ENCODE measurements around the gene CSTF3. TPM values are rescaled to one million over a fixed set of nuclear protein-coding genes. Genes with fewer than 3 reads are reported as not detected.
"Not testable (repeated sequence)": the region's sequence is repeated elsewhere in the genome, so short reads cannot be mapped to it uniquely, and the experiment has no call there.

The CSTF3 gene
- polyA plus RNA-seq, 2 donors, result 14.8 to 30.4 TPM

DNA sequence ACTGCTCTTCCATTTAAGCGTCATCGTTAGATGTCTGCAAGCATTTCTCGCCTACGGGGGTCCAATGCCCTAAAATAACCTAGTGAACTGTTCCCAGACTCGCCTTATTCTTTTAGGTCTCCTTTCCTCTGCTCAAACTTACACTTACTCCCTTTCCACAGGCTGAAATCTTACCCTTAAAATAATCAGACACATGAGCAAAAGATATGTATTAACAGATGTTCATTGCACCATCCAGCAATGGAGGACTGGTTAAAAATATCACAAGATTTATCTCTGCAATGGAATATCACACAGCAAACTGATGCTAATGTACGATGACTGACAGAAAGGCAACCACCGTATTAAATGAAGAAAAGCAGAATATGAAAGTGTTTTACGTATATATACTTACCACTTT, 1.6 kb upstream of the CSTF3 start:
- peaks cover 2% of the 10 kb centered on the region in 2 donors for H3K4me1 ChIP-seq (ENCODE audit: control insufficient read depth in 2 of 2, insufficient read depth in 2 of 2, low read length in 1 of 2)
- no peaks in the 10 kb centered on the region for H3K9me3 ChIP-seq (ENCODE audit: control insufficient read depth in 2 of 2, insufficient read depth in 1 of 2, low read depth in 1 of 2, low read length in 1 of 2)
- WGBS, 2 donors, result 97 to 98% methylated on average over 8 of the region's 8 CpGs
- no peak overlapping the region for H3K27ac ChIP-seq (ENCODE audit: low read depth in 2 of 2, low read length in 1 of 2)
- H3K27me3 ChIP-seq (ENCODE audit: control insufficient read depth in 1 of 2, insufficient read depth in 2 of 2, low read length in 2 of 2), result no peaks in the 10 kb centered on the region
- no peak overlapping the region for H3K4me3 ChIP-seq (ENCODE audit: low read depth in 1 of 2, low read length in 2 of 2)
- no peaks in the 10 kb centered on the region for H3K36me3 ChIP-seq (ENCODE audit: control insufficient read depth in 2 of 2, insufficient read depth in 2 of 2, low read length in 1 of 2)

DNA sequence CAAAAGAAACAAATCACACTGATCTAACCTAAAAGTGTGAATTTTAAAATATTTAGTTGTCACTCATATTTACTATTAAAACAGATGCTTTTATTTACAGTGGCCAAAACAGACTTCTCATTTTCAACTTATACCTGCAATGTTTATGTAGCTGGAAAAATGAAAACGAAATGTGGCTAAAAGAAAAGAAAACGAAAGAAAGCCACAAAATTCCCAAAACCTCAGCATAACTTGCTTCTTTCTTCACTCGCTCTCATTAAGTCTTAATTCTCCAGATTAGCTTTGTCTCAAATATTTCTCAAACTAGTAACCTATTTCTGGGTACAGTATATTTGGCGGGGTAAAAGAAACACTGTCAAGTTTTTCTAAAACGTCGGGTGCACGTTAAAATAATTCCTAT, 693 bp downstream of the CSTF3 start:
- H3K27me3 ChIP-seq (ENCODE audit: control insufficient read depth in 1 of 2, insufficient read depth in 2 of 2, low read length in 2 of 2), result no peaks in the 10 kb centered on the region
- WGBS, 2 donors, result 0% methylated on average over 7 of the region's 7 CpGs
- H3K9me3 ChIP-seq (ENCODE audit: control insufficient read depth in 2 of 2, insufficient read depth in 1 of 2, low read depth in 1 of 2, low read length in 1 of 2), result no peaks in the 10 kb centered on the region
- peak overlapping the region; percentile 64 to 96 for H3K4me3 ChIP-seq (ENCODE audit: low read depth in 1 of 2, low read length in 2 of 2)
- H3K36me3 ChIP-seq (ENCODE audit: control insufficient read depth in 2 of 2, insufficient read depth in 2 of 2, low read length in 1 of 2), result no peaks in the 10 kb centered on the region
- peak overlapping the region in 1 of 2 donors; percentile 38 for H3K27ac ChIP-seq (ENCODE audit: low read depth in 2 of 2, low read length in 1 of 2)
- peaks cover 2% of the 10 kb centered on the region in 2 donors for H3K4me1 ChIP-seq (ENCODE audit: control insufficient read depth in 2 of 2, insufficient read depth in 2 of 2, low read length in 1 of 2)

DNA sequence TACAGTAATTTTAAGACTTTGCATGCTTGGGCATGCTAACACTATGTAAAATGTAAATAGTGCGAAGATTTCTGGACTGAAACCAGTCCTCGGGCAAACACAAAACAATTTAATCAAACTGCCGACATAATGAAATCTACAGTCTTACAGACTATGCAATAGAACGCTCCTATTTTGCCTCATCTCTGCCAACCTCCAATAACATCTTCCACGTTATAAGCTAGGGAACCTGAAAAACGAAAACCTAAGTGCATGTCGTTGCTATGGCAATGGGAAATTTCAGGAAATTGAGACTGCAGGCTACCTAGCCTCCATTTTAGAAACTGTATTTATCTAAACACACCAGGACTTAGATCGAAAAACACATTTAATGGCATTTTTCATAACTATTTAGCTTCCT, 1.1 kb downstream of the CSTF3 start:
- 6 to 7% methylated on average over 8 of the region's 8 CpGs for WGBS, 2 donors
- H3K27me3 ChIP-seq (ENCODE audit: control insufficient read depth in 1 of 2, insufficient read depth in 2 of 2, low read length in 2 of 2), result no peaks in the 10 kb centered on the region
- H3K4me1 ChIP-seq (ENCODE audit: control insufficient read depth in 2 of 2, insufficient read depth in 2 of 2, low read length in 1 of 2), result peaks cover 2% of the 10 kb centered on the region in 2 donors
- no peaks in the 10 kb centered on the region for H3K9me3 ChIP-seq (ENCODE audit: control insufficient read depth in 2 of 2, insufficient read depth in 1 of 2, low read depth in 1 of 2, low read length in 1 of 2)
- peak overlapping the region; percentile 24 to 96 for H3K4me3 ChIP-seq (ENCODE audit: low read depth in 1 of 2, low read length in 2 of 2)
- peak overlapping the region in 1 of 2 donors; percentile 1 for H3K27ac ChIP-seq (ENCODE audit: low read depth in 2 of 2, low read length in 1 of 2)
- no peaks in the 10 kb centered on the region for H3K36me3 ChIP-seq (ENCODE audit: control insufficient read depth in 2 of 2, insufficient read depth in 2 of 2, low read length in 1 of 2)

DNA sequence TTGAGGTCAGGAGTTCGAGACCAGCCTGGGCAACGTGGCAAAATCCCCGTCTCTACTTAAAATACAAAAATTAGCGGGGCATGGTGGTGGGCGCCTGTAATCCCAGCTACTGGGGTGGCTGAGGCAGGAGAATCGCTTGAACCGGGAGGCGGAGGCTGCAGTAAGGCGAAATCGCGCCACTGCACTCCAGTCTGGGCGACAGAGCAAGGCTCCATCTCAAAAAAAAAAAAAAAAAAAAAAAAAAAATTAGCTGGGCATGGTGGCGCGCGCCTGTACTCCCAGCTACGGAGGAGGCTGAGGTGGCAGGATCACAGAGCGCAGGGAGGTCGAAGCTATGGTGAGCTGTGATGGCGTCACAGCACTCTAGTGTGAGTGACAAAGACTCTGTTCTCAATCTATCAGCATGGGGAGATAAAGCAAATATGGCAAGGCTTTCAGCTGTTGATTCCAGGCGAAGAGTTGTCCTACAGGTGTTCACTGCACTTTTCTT, 1.9 kb downstream of the CSTF3 start:
- H3K36me3 ChIP-seq (ENCODE audit: control insufficient read depth in 2 of 2, insufficient read depth in 2 of 2, low read length in 1 of 2); H3K27ac ChIP-seq (ENCODE audit: low read depth in 2 of 2, low read length in 1 of 2); H3K4me1 ChIP-seq (ENCODE audit: control insufficient read depth in 2 of 2, insufficient read depth in 2 of 2, low read length in 1 of 2); H3K27me3 ChIP-seq (ENCODE audit: control insufficient read depth in 1 of 2, insufficient read depth in 2 of 2, low read length in 2 of 2); H3K9me3 ChIP-seq (ENCODE audit: control insufficient read depth in 2 of 2, insufficient read depth in 1 of 2, low read depth in 1 of 2, low read length in 1 of 2): not testable (repeated sequence)
- H3K4me3 ChIP-seq (ENCODE audit: low read depth in 1 of 2, low read length in 2 of 2), result peak overlapping the region in 1 of 2 donors; percentile 96
- 92% methylated on average over 20 of the region's 20 CpGs for WGBS, 2 donors

DNA sequence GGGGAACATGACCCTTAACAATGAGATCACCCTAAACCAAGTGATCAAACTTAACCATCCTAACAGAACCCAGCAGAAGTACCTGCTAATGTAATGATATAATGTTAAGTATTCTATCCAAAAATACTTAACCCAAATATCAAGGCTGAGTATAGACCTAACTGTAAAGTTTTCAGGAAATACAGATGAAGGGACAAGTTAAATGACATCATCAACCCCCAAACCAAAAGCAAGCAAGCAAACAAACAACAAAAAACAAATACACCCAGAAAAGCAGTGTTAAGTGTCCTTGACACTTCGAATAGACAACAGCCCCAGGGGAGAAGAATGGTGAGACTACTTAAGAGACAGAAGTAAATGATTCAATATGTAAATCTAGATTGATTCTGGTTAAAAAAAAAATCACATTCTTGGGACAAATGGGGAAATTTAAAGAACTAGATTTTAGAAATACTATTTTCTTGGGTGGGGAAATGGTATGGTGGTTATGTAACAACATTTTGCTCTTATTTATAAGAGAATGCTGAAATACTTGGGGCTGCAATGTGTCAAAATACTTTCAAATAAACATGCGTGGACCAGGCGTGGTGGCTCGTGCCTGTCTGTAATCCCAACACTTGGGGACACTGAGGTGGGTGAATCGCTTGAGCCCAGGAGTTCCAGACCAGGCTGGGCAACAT, 2.5 kb downstream of the CSTF3 start:
- Histone ChIP-seq H3K36me3 (ENCODE audit: control insufficient read depth in 2 of 2, insufficient read depth in 2 of 2, low read length in 1 of 2) (no peaks in the 10 kb centered on the region), H3K9me3 (ENCODE audit: control insufficient read depth in 2 of 2, insufficient read depth in 1 of 2, low read depth in 1 of 2, low read length in 1 of 2) (no peaks in the 10 kb centered on the region), H3K27me3 (ENCODE audit: control insufficient read depth in 1 of 2, insufficient read depth in 2 of 2, low read length in 2 of 2) (no peaks in the 10 kb centered on the region), H3K4me1 (ENCODE audit: control insufficient read depth in 2 of 2, insufficient read depth in 2 of 2, low read length in 1 of 2) (peaks cover 2% of the 10 kb centered on the region in 2 donors), H3K4me3 (ENCODE audit: low read depth in 1 of 2, low read length in 2 of 2) (no peak overlapping the region), H3K27ac (ENCODE audit: low read depth in 2 of 2, low read length in 1 of 2) (no peak overlapping the region)
- WGBS, 2 donors, result 83% methylated on average over 5 of the region's 5 CpGs

DNA sequence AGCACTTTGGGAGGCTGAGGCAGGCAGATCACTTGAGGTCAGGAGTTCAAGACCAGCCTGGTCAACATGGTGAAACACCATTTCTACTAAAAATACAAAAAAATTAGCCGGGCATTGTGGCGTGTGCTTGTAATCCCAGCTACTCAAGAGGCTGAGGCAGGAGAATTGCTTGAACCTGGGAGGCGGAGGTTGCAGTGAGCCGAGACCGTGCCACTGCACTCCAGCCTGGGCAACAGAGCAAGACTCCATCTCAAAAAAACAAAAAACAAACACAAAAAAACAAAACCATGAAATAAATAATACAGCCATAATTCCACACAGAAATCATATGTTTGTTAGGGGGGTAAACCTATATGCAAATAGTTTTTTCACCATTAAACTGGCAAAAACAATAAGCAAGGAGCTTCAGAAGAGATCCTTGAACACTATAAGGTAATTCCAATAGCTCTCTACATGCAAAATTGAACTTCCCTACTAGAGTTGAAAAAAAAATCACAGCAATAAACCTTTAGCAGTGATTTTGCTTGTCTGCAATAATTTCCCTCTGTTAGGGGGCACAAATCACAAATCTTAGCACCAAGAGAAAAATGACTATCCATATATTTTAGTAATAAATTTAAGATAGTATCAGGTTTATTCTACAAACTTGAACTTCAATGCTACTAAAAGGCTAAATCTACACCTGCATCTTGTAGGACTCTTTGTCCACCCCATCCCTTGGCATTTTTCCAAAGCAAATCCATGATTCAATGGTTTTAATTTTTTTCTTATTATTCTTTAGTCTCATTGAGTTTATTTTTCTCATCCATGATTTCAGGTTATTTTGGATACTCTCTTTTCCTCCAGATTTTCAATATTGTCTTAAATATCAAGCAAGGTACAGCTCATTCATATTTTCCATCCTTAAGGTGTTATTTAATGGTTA, 3.9 kb downstream of the CSTF3 start:
- no peaks in the 10 kb centered on the region for H3K36me3 ChIP-seq (ENCODE audit: control insufficient read depth in 2 of 2, insufficient read depth in 2 of 2, low read length in 1 of 2)
- peaks cover 2% of the 10 kb centered on the region in 2 donors for H3K4me1 ChIP-seq (ENCODE audit: control insufficient read depth in 2 of 2, insufficient read depth in 2 of 2, low read length in 1 of 2)
- 95 to 98% methylated on average over 5 of the region's 5 CpGs for WGBS, 2 donors
- H3K4me3 ChIP-seq (ENCODE audit: low read depth in 1 of 2, low read length in 2 of 2), result no peak overlapping the region
- no peaks in the 10 kb centered on the region for H3K27me3 ChIP-seq (ENCODE audit: control insufficient read depth in 1 of 2, insufficient read depth in 2 of 2, low read length in 2 of 2)
- H3K27ac ChIP-seq (ENCODE audit: low read depth in 2 of 2, low read length in 1 of 2), result no peak overlapping the region
- H3K9me3 ChIP-seq (ENCODE audit: control insufficient read depth in 2 of 2, insufficient read depth in 1 of 2, low read depth in 1 of 2, low read length in 1 of 2), result no peaks in the 10 kb centered on the region

DNA sequence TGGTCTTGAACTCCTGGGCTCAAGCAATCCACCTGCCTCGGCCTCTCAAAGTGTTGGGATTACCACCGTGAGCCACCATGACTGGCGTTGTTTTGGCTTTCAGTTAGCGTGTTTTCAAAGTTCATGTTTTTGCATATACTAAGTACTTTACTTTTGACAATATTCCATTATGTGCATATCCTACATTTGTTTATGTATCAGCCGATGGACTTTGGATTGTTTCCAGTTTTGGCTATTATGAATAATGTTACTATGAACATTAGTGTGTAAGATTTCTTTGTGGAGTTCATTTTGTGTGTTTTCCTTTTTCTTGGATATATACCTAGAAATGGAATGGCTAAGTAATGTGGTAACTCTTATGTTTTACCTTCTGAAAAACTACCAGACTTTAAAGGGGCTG, 9.9 kb downstream of the CSTF3 start:
- Histone ChIP-seq H3K4me3 (ENCODE audit: low read depth in 1 of 2, low read length in 2 of 2) (no peak overlapping the region), H3K4me1 (ENCODE audit: control insufficient read depth in 2 of 2, insufficient read depth in 2 of 2, low read length in 1 of 2) (no peaks in the 10 kb centered on the region), H3K27ac (ENCODE audit: low read depth in 2 of 2, low read length in 1 of 2) (no peak overlapping the region), H3K27me3 (ENCODE audit: control insufficient read depth in 1 of 2, insufficient read depth in 2 of 2, low read length in 2 of 2) (no peaks in the 10 kb centered on the region), H3K9me3 (ENCODE audit: control insufficient read depth in 2 of 2, insufficient read depth in 1 of 2, low read depth in 1 of 2, low read length in 1 of 2) (no peaks in the 10 kb centered on the region), H3K36me3 (ENCODE audit: control insufficient read depth in 2 of 2, insufficient read depth in 2 of 2, low read length in 1 of 2) (no peaks in the 10 kb centered on the region)
- WGBS, 2 donors, result 72 to 75% methylated on average over 5 of the region's 5 CpGs

DNA sequence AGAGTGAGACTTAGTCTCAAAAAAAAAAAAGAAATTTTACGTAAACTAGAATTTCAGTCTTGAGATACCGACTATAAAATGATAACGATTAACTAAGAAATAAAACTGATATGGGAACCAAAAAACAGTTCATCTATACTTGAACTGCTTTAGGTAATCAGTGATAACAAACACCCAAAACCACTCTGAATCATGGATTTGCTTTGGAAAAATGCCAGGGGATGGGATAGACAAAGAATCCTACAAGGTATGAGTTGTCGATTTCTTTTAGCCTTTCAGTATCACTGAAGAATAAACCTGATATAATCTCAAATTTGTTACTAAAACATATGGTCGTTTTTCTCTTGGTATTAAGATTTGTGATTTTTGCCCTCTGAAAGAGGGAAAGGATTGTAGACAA, 13.7 kb downstream of the CSTF3 start:
- no peaks in the 10 kb centered on the region for H3K9me3 ChIP-seq (ENCODE audit: control insufficient read depth in 2 of 2, insufficient read depth in 1 of 2, low read depth in 1 of 2, low read length in 1 of 2)
- WGBS, 2 donors, result 73 to 75% methylated on average over 5 of the region's 5 CpGs
- no peaks in the 10 kb centered on the region for H3K36me3 ChIP-seq (ENCODE audit: control insufficient read depth in 2 of 2, insufficient read depth in 2 of 2, low read length in 1 of 2)
- H3K27me3 ChIP-seq (ENCODE audit: control insufficient read depth in 1 of 2, insufficient read depth in 2 of 2, low read length in 2 of 2), result no peaks in the 10 kb centered on the region
- H3K27ac ChIP-seq (ENCODE audit: low read depth in 2 of 2, low read length in 1 of 2), result no peak overlapping the region
- no peak overlapping the region for H3K4me3 ChIP-seq (ENCODE audit: low read depth in 1 of 2, low read length in 2 of 2)
- H3K4me1 ChIP-seq (ENCODE audit: control insufficient read depth in 2 of 2, insufficient read depth in 2 of 2, low read length in 1 of 2), result no peaks in the 10 kb centered on the region

DNA sequence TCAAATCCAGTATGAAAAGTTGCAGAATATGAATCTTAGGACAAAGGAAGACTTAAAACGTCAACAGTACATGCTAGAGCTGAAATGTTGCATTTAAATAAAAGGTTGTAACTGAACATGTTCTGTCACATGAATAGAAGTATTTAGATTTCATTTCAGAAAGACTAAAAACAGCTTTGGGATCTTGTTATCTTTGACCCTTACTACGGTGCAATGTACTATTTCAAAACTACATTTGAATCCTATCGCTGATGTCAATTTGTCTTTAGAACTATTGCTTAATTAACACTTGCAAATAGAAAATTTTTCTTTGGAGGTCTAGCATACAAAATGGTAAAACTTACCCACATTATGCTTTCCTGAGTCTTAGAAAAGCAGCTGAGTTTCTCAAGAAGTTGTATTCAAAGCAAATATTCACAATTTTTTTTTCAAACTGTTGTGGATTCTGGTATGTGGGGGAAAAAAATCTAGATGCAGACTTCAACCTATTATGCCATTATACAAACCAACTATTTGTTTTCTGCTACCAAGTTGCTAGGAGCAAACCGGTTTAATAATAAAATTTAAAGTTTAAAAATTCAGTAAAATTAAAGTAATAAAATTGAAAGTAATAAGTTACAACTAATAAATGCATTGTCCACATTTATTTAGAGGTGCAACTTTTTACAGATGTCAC, 25.4 kb downstream of the CSTF3 start:
- WGBS, 2 donors, result 69 to 75% methylated on average over 4 of the region's 4 CpGs

More for the DNA sequence above, 25.4 kb downstream of the CSTF3 start:
- no peaks in the 10 kb centered on the region for H3K9me3 ChIP-seq (ENCODE audit: control insufficient read depth in 2 of 2, insufficient read depth in 1 of 2, low read depth in 1 of 2, low read length in 1 of 2)
- H3K27me3 ChIP-seq (ENCODE audit: control insufficient read depth in 1 of 2, insufficient read depth in 2 of 2, low read length in 2 of 2), result no peaks in the 10 kb centered on the region
- no peaks in the 10 kb centered on the region for H3K4me1 ChIP-seq (ENCODE audit: control insufficient read depth in 2 of 2, insufficient read depth in 2 of 2, low read length in 1 of 2)
- no peak overlapping the region for H3K27ac ChIP-seq (ENCODE audit: low read depth in 2 of 2, low read length in 1 of 2)
- H3K4me3 ChIP-seq (ENCODE audit: low read depth in 1 of 2, low read length in 2 of 2), result no peak overlapping the region
- no peaks in the 10 kb centered on the region for H3K36me3 ChIP-seq (ENCODE audit: control insufficient read depth in 2 of 2, insufficient read depth in 2 of 2, low read length in 1 of 2)

All from esophagus (tissue), 2 donors.